ENCODE results near the gene DCDC2C.

DCDC2C gene

GRCh38 chr2:3747826-3748225, 44.5 kb downstream of the DCDC2C start:
- no peak for DNase-seq

GRCh38 chr2:3749201-3749600, 45.8 kb downstream of the DCDC2C start:
- DNase-seq = no peak

GRCh38 chr2:3751251-3751650, 47.9 kb downstream of the DCDC2C start:
- no peak for DNase-seq

- no peak for DNase-seq
Observed at GRCh38 chr2:3751806-3752205, 48.4 kb downstream of the DCDC2C start.

- no peak for DNase-seq
Observed at GRCh38 chr2:3752376-3752775, 49.0 kb downstream of the DCDC2C start.

- no peak for DNase-seq
Observed at GRCh38 chr2:3753561-3753960, 50.2 kb downstream of the DCDC2C start.

GRCh38 chr2:3754280-3754679, 50.9 kb downstream of the DCDC2C start:
- no peak for DNase-seq

- no peak for DNase-seq
Observed at GRCh38 chr2:3754795-3755194, 51.4 kb downstream of the DCDC2C start.

GRCh38 chr2:3755277-3755676, 51.9 kb downstream of the DCDC2C start:
- no peak for DNase-seq

- DNase-seq = no peak
Observed at GRCh38 chr2:3756306-3756705, 52.9 kb downstream of the DCDC2C start.

- DNase-seq = no peak
Observed at GRCh38 chr2:3758906-3759305, 55.5 kb downstream of the DCDC2C start.

GRCh38 chr2:3759331-3759730, 56.0 kb downstream of the DCDC2C start:
- DNase-seq = no peak

- no peak for DNase-seq
Observed at GRCh38 chr2:3759761-3760160, 56.4 kb downstream of the DCDC2C start.

- DNase-seq = no peak
Observed at GRCh38 chr2:3761272-3761671, 57.9 kb downstream of the DCDC2C start.

GRCh38 chr2:3762771-3763447, 59.5 kb downstream of the DCDC2C start:
- no peak for DNase-seq

- DNase-seq = no peak
Observed at GRCh38 chr2:3766824-3767223, 63.4 kb downstream of the DCDC2C start.

- no peak for DNase-seq
Observed at GRCh38 chr2:3768960-3769765, 65.8 kb downstream of the DCDC2C start.

GRCh38 chr2:3769766-3770165, 66.4 kb downstream of the DCDC2C start:
- DNase-seq = no peak

- DNase-seq = no peak
Observed at GRCh38 chr2:3770724-3771415, 67.5 kb downstream of the DCDC2C start.

- DNase-seq = no peak
Observed at GRCh38 chr2:3771576-3771975, 68.2 kb downstream of the DCDC2C start.

- no peak for DNase-seq
Observed at GRCh38 chr2:3774336-3774735, 71.0 kb downstream of the DCDC2C start.

- no peak for DNase-seq
Observed at GRCh38 chr2:3776311-3776710, 72.9 kb downstream of the DCDC2C start.

- no peak for DNase-seq
Observed at GRCh38 chr2:3777966-3778365, 74.6 kb downstream of the DCDC2C start.
